GM20431 (cell line): Measurements from ENCODE around the gene C22orf15.

ENCODE experiments used
- in situ Hi-C: fragments of 300-500 bp; cut with MseI, MboI; formaldehyde crosslinking; loops from one replicate; pipeline ENCODE4 v1.15.0; 2020; ENCODE audit warnings: low sequenced_read_pairs; ENCODE audit not compliant: unreplicated experiment

C22orf15 gene

DNA sequence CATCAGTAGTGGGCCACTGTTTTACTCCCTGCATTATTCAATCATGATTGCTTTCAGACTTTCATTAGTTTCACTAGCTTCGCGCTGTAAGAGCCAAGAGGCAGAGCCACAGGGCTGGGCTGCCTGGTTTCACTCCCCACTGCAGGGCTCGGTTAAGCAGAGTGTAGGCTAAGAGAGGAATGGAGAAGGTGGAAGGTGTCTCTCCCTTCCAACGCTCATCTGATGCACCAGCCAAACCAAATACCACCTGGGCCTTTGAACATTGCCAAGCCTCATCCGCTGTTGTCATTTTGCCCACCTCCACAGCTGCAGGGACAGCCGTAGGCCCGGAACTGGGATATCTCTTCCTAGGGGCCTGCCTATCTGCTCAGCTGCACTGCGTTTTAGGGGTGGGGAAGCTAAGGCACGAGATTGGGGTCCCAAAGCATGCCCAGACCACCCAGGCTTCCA lies 23.5 kb downstream of the C22orf15 start:
- in situ Hi-C loops: no loop called here

DNA sequence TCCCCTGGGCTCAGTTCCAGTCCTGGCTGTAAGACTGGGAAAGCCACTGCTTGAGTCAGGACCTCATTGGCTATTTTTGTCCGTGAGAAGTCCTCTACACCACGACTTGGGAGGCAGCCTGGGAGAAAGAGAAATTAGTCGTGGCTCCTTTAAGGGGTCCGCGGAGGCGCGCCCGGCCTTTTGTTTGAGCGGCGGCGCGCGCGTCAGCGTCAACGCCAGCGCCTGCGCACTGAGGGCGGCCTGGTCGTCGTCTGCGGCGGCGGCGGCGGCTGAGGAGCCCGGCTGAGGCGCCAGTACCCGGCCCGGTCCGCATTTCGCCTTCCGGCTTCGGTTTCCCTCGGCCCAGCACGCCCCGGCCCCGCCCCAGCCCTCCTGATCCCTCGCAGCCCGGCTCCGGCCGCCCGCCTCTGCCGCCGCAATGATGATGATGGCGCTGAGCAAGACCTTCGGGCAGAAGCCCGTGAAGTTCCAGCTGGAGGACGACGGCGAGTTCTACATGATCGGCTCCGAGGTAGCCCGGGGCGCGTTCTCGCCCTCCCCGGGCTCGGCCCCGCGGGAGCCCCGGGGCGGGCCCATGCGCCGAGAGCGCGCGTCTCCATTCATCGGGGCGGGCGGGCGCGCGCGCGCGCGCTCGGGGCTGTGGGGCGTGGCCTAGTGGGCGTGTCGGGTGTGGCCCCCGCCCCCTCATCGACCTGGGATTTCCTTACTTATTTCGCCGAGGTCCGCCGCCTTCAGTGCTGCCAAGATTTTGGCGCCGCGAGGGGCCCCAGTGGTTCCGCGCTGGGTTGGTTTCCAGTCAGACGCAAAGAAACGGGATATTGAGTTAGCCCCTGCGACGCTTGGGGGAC lies 24.2 kb downstream of the C22orf15 start, which contains the start of gene SMARCB1:
Gene SMARCB1, plus strand, starts transcription at position 215 of the 848 bp plus-strand sequence. Its CDS starts 204 bp downstream, at position 419.
- in situ Hi-C loops: no loop called here

DNA sequence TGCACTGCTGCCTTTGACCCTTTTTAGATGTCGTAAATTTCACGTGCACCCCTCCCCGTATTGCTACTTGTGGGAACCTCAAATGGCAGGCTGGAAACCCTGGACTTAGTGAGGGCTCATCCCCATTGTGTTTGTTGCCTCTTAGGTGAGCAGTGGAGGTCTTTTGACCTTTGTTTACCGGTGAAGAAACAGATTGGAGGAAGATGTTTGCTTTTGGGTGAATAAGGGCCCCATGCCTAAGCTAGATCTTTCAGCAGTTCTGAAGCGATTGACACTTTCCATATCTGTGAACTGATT lies 24.8 kb downstream of the C22orf15 start:
- in situ Hi-C loops: no loop called here

DNA sequence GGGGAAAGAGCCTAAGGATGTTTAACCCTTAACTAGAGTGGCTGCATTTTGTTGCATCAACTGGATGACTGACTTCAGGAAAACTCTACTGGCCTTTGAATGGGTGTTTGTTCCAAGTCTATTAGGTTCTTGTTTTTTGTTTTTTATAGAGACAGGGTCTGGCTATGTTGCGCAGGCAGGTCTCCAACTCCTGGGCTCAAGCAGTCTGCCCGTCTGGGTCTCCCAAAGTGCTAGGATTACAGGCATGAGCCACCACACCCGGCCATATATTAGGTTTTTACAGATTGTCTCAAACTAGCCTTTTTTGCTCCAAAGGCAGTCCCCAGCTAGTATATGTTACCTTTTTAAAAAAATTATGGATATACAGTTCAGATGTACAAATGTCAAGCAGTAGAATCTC lies 25.1 kb downstream of the C22orf15 start:
- in situ Hi-C loops: no loop called here

DNA sequence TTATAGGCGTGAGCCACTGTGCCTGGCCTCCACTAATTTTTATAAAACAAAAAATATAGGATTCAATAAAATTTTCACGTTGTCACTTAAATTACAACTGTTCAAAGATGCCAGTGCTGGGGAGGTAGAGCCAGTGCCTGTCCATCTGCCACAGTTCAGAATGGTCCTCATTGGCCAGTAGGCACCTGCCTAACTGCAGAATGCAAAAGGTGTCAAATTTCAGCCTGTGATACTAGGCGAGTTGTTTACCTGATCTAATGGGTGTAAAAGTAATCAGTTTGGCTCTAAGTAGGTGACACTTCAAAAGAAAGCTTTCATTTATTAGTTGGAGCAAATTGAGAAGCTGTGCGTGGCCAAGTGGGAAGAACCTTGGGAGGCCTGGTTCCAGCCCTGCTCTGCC lies 26.3 kb downstream of the C22orf15 start:
- in situ Hi-C loops: no loop called here

DNA sequence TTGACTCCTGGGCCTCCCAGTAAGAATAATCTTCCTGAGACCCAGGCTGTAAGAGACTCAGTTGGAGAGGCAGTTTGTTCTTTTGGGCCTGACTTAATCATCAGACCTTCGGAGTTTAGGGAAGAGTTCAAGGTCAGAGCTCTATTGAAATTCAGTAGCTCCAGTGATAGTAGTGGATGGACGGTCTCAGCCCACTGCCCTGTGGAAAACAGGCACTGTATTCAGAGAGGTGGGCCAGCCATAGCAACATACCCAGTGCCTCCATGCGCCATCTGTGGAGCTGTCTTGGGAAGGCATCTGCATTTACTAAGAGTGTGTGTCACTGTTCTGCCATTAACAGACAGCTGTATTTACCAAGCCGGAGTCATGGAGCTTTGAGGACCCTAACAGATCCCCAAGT lies 26.8 kb downstream of the C22orf15 start:
- in situ Hi-C loops: no loop called here

DNA sequence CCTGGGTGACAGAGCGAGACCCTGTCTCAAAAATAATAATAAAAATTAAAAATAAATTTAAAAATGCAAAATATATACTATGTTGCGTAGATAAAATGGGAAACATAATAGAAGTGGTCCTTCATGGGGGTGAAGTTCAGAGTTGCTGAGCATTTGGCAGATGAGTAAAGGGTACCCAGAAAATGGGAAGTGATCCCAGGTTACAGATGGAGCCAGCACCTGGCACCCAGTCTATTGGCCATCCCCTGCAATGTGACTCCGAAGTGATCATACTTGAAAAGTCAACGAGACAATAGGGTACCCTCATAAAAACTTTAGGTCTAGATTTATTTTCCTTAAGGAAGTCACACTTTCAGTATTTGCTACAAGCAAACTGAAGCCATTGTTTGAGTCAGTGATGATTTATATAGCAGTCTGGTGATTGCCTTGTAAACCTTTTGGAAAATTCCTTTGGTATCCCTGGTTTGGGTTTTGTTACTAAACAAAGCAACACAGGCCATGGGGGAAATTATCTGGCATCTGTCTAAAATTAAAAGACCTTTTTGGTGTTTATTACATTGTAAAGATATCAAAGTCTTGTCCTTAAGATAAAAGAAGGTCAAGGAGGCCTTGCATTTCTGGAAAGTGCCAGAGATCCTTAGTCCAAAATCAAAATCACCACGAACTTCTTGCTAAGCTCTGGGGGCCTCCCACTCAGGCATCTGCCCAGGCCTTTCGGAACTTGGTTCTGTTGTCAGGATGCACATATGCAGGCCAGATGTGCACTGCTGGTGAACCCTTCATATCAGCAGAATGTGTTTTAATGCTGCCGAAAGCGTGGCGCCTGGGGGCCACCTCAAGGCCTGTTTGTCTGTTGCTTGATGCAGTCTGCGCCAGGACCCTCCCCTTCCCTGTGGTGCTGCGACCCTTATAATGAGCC lies 28.3 kb downstream of the C22orf15 start:
- in situ Hi-C loops: no loop called here

DNA sequence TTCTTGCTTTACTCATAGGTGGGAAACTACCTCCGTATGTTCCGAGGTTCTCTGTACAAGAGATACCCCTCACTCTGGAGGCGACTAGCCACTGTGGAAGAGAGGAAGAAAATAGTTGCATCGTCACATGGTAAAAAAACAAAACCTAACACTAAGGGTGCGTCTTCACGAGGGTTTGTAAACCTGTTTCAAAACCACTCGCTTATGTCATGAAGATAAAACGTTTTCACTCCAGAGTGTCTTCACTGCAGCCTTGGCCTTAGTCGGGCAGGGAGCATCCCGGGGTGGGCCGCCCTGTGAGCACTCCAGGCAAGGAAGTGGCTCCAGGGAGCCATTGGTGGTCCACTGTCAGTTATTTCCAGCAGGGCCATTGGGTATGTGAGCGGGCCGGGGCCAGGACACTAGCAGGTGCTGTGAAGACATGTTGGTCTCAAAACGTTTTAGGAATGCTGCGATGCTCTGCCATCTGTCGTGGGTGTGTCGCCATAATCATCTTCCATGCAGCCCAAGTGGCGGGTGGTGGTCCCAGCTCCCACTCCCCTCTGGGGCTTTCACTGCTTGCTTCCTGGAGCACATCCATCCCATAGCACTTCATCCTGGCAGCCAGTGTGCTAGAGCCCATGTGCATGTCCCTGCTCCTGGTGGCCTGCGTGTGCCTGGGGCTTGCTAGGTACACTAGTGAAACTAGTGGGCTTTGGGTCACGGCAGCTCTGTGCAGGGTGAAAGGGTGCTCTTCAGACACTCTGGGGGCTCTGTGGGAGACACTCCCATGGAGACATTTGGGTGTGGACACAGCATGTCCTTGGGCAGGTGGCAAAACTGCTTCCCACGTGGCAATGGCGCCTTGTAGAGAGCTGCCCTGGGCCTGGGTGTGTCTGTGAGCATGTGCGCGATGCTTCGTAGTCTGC lies 29.2 kb downstream of the C22orf15 start:
- in situ Hi-C loops: no loop called here

DNA sequence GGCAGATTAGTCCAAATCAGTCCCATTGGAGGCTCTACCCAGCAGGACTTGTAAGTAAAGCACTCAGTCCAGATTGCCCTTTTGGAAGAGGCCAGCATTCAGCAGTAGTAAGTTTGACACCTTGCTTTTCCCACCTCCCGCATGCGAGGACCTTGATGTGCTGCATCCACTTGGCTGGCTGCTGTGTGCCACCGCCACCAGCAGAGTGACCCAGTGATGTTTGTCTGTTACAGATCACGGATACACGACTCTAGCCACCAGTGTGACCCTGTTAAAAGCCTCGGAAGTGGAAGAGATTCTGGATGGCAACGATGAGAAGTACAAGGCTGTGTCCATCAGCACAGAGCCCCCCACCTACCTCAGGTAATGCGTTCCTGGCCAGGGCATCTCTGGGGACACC lies 30.5 kb downstream of the C22orf15 start:
- in situ Hi-C loops: no loop called here

DNA sequence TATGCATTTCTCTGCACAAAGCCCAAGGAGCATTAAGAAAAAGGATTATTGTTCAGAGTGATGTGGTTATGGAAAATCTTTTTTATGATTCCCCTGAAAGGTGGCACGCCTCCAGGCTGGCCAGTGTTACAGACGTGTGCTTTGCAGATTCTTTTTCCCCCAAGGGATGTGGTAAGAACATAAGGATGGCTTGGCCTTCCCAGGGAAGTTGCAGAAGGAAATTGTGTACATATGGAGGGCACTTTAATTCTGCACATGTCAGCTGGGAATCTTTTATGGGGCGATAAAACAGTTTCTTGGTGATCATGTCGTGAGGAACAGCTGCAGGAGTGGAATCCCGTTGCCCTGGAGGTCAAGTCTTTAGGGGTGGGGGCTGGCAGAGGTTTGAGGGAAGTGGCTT lies 33.7 kb downstream of the C22orf15 start:
- in situ Hi-C loops: no loop called here

DNA sequence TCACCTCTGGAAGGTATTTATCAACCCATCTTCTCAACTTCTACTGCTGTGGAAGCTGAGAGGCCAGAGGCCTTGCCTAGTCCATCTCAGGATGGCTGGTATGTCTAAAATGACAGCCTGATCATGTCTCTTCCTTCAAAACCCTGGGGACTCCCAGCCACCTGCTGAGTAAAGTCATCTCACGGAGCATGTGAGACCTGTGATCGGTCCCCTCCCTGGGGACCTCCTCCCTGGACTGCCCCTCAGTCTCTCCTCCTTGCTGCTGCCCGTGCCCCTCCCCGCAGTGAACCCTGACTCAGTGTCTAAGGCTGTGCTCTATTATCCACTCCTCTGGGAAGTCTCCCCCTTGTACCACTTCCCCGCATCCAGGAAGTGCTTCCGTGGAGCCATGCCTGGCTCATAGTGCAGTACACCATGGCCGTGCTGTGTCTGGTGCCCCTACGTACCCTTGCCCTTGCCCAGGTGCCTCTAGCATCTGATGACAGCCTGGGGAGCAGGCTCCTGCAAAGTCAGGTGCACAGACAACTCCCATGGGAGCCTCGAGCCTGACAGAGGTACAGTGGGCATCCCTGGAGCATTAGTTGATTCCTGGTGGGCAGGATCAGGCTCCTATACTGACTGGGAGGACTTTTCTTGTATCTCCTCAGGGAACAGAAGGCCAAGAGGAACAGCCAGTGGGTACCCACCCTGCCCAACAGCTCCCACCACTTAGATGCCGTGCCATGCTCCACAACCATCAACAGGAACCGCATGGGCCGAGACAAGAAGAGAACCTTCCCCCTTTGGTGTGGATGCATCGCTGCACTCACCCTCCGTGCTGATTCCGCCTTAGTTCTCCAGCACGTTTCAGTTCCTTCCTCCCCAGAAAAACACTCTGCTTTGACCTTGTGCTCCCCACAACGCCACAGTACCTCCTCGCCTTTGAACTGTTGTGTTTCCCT lies 37.8 kb downstream of the C22orf15 start:
- in situ Hi-C loops: no loop called here

DNA sequence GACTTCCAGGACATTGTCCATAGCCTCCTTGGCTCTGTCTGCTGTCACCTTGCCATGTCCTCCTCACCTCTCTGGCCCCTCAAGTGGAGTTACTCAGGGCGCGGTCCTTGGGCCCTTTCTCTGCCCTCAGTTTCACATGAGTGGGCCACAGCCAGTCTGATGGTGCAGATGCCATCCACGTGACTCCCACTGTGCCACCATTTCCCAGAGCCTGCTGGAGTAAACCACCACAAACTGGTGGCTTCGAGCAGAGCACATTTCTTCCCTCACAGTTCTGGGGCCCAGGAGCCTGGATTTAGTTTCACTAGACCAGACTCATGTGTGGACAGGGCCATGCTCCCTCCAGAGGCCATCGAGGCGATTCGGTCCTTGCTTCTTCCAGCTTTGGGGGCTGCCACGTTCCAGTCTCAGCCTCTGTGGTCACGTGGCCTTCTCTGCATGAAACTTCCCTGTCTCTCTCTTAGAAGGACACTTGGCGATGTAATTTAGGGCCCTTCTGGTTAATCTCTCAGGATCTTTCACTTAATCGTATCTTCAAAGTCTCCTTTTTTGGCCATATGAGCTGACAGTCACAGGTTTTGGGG lies 38.5 kb downstream of the C22orf15 start:
- in situ Hi-C loops: no loop called here

DNA sequence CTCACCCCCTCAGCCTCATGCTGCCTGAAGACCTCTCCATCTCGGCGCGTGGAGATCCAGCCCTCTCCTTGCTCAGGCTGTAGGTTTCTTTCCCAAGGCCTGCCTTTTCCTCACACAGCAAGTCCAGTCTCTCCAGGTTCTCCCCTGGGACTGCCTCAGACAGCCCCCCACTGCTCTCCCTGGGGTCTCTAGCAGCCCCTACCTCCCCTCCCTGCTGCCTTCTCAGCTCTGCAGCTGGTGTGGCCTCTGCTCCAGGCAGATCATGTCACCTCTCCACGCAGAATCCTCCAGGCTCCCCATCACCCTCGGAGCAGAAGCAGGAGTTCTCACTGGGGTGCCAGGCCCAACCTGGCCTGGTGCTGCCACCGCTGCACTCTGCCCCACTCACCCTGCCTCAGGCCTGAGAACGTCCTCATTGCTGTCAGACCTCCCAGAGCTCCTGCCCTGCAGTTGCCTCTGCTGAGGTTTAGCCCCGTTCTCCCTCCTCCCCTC lies 39.1 kb downstream of the C22orf15 start:
- in situ Hi-C loops: no loop called here

DNA sequence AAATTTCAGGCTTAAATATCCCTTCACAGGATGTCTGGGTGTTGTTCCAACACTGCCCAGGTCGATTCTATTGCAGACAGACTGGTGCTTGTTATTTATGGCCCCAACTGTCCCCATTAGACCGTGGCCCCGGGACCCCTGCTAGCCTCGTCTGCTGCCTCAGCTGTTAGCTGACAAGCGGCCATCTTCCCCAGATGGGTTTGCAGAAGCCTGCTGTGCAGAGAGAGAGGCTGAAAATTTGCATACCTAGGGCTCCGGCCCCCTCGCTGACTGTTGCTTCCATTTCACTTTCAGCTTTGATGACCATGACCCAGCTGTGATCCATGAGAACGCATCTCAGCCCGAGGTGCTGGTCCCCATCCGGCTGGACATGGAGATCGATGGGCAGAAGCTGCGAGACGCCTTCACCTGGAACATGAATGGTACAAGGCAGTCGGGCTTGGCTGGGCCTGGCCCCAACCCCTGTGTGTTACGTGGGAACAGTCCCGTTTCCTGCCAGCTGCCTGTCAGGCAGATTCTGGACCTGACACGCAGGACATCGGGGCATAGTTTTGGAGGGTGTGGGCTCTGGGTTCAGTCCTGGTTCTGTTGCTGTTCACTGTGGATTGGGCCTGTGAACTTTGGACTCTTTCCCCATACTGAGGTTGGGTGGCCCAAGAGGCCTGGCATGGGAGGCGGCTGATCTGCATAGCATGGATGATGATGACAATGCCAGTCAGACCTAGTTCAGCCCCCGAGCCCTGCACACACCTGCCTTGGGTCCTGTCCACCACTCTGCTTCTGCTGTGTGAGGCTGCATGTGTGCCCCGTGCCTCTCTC lies 40.4 kb downstream of the C22orf15 start:
- in situ Hi-C loops: no loop called here

DNA sequence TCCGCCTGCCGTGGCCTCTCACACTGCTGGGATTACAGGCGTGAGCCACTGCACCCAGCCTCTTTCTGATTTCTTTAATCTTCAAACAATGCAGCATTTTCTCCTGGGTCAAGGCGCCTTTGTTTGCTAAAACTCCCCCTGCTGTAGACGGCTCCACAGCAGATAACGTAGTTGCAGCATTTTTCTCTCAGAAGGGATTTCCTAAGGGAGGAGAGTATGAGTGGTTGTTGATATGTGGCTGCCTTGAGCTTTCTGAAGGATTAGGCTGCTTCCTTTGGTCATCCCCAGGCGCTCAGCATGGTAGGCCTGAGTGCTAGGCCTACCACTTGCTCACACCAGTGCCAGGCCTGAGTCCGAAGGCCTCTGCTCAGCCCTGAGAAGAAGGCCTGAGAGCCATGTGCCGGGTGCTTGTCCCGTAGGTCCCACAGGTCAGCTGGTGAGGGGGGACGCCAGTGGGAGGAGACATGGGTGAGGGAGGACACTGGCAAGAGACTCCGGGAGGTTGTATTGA lies 42.0 kb downstream of the C22orf15 start:
- in situ Hi-C loops: no loop called here

DNA sequence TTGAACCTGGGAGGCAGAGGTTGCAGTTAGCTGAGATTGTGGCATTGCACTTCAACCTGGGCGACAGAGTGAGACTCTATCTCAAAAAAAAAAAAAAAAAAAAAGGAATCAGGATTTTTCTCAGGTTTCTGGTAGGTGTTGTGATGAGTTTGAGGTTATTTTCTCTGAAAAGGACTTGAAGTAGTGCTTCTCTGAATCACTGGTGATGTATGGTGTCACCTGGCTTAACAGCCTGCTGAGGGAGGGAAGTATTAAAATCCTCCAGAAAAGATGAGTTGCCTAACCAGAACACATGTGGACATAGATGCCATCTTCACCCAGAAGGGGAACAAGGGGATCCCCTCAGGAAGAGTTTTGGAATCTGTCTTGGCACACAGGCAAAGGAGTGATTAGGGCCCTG lies 44.0 kb downstream of the C22orf15 start:
- in situ Hi-C loops: no loop called here

DNA sequence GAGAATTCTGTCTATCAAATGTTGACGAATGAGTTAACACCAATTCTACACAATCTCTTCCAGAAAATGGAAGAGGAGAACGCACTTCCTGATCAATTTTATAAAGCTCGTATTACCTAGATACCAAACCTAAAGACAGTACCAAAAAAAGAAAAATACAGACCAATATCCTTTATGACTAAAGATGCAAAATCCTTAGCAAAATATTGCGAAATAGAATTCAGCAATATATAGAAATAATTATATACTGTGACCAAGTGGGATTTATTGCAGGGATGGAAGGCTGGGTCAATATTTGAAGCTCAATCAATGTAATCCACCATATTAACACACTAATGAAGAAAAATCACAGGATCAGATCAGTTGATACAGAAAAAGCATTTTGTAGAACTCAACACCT lies 49.6 kb downstream of the C22orf15 start:
- in situ Hi-C loops: no loop called here
